SK-N-SH (cell line): ENCODE results near the gene ACTR8. TPM values are rescaled to one million over a fixed set of nuclear protein-coding genes. Genes with fewer than 3 reads are reported as not detected.
A peak's percentile ranks its signal among the peaks of the same experiment; 100 is the strongest.

Source experiments
- CTCF ChIA-PET: fragments of 300-600, 350-600 bp; formaldehyde crosslinking; extraction: SDS; loops from one replicate; lab custom pipeline; 2021; lab: Yijun Ruan, JAX
- POLR2A ChIA-PET: fragments of 350-600 bp; sonication (Branson Sonifier 250); formaldehyde crosslinking; extraction: SDS; loops from one replicate; lab custom pipeline; 2020; ENCODE audit warnings: antibody characterized with exemption, inconsistent platforms; lab: Yijun Ruan, JAX
- DNase-seq: peaks from one replicate; pipeline ENCODE4 v3.0.0; 2012
- H2AFZ ChIP-seq: fragments of 200-600 bp; sonication (generic); 2 replicates; pipeline ENCODE4 v1.8.1; 2016; ENCODE audit warnings: antibody characterized with exemption, mild to moderate bottlenecking, low read depth
- H3F3A ChIP-seq: fragments of 200-600 bp; sonication (generic); replicated peaks from 2 replicates; pipeline ENCODE3; 2016; ENCODE audit warnings: antibody characterized with exemption, mild to moderate bottlenecking; ENCODE audit not compliant: insufficient read depth
- H3K27ac ChIP-seq, 2 experiments: fragments of 200-500 bp in 1 of 2; fragments of 200-600 bp in 1 of 2; sonication (Bioruptor generic) in 1 of 2; sonication (generic), shearing (Covaris generic) in 1 of 2; 2 replicates each; pipeline versions ENCODE4 v1.5.1 to v1.6.1; 2014 to 2016; ENCODE audit warnings: low read depth in 2 of 2, inconsistent platforms in 1 of 2, low read length in 1 of 2, mild to moderate bottlenecking in 1 of 2, mixed read lengths in 1 of 2
- H3K27me3 ChIP-seq: fragments of 200-600 bp; sonication (generic), shearing (Covaris generic); 2 replicates; pipeline ENCODE4 v1.6.1; 2016; ENCODE audit warnings: mixed run types; ENCODE audit not compliant: insufficient read depth
- H3K36me3 ChIP-seq, 2 experiments: fragments of 200-500 bp in 1 of 2; fragments of 200-600 bp in 1 of 2; sonication (Bioruptor generic) in 1 of 2; sonication (generic) in 1 of 2; replicated peaks in 1 of 2; 2 replicates each; pipeline versions ENCODE3 to v1.5.1; 2014 to 2016; ENCODE audit warnings: low read length in 1 of 2, mild to moderate bottlenecking in 1 of 2; ENCODE audit not compliant: insufficient read depth in 2 of 2, control insufficient read depth in 1 of 2
- H3K4me1 ChIP-seq, 2 experiments: fragments of 200-500 bp in 1 of 2; fragments of 200-600 bp in 1 of 2; sonication (Bioruptor generic) in 1 of 2; sonication (generic), shearing (Covaris generic) in 1 of 2; 2 replicates each; pipeline versions ENCODE4 v1.5.1 to v1.6.1; 2014 to 2016; ENCODE audit warnings: low read depth in 1 of 2, low read length in 1 of 2, mixed run types in 1 of 2; ENCODE audit not compliant: insufficient read depth in 2 of 2, control insufficient read depth in 1 of 2
- H3K4me2 ChIP-seq: fragments of 200-600 bp; sonication (generic), shearing (Covaris generic); 2 replicates; pipeline ENCODE4 v1.6.1; 2017; ENCODE audit warnings: mixed run types
- H3K4me3 ChIP-seq, 2 experiments: fragments of 200-500 bp in 1 of 2; fragments of 200-600 bp in 1 of 2; sonication (Bioruptor generic) in 1 of 2; sonication (generic), shearing (Covaris generic) in 1 of 2; 2 replicates each; pipeline versions ENCODE4 v1.5.1 to v1.8.1; 2014 to 2016; ENCODE audit warnings: low read depth in 2 of 2, inconsistent platforms in 1 of 2, low read length in 1 of 2, mild to moderate bottlenecking in 1 of 2, mixed read lengths in 1 of 2, moderate library complexity in 1 of 2
- H3K79me2 ChIP-seq: fragments of 200-600 bp; sonication (generic); 2 replicates; pipeline ENCODE4 v1.8.1; 2017; ENCODE audit warnings: mild to moderate bottlenecking; ENCODE audit not compliant: insufficient read depth
- H3K9ac ChIP-seq: fragments of 200-600 bp; sonication (generic); 2 replicates; pipeline ENCODE4 v1.6.1; 2017; ENCODE audit warnings: mixed run types
- H3K9me2 ChIP-seq: fragments of 200-600 bp; sonication (generic); 2 replicates; pipeline ENCODE4 v1.6.1; 2017; ENCODE audit warnings: mixed run types
- H3K9me3 ChIP-seq: fragments of 200-600 bp; sonication (generic); 2 replicates; pipeline ENCODE4 v1.6.1; 2017; ENCODE audit warnings: mixed run types, mild to moderate bottlenecking, moderate library complexity
- H4K20me1 ChIP-seq: fragments of 200-600 bp; sonication (generic); 2 replicates; pipeline ENCODE4 v1.6.1; 2017; ENCODE audit warnings: mild to moderate bottlenecking, mixed run types; ENCODE audit not compliant: insufficient read depth
- ELF1 ChIP-seq: IDR thresholded peaks from 2 replicates; pipeline ENCODE4 v1.4.0; 2012
- EP300 ChIP-seq, 2 experiments: IDR thresholded peaks; 2 replicates each; pipeline versions ENCODE4 v1.4.0 to v1.6.1; 2012; ENCODE audit warnings: borderline replicate concordance in 1 of 2, low read depth in 1 of 2, low read length in 1 of 2
- EZH2phosphoT487 ChIP-seq: fragments of 200-600 bp; sonication (generic); IDR thresholded peaks from 2 replicates; pipeline ENCODE4 v1.6.1; 2017; ENCODE audit warnings: low read depth, mixed run types, mild to moderate bottlenecking, antibody characterized with exemption, moderate library complexity, borderline replicate concordance
- FOSL2 ChIP-seq: IDR thresholded peaks from 2 replicates; pipeline ENCODE4 v1.4.0; 2012; ENCODE audit warnings: low read depth, mild to moderate bottlenecking, moderate library complexity, borderline replicate concordance
- FOXJ3 ChIP-seq: sonication (generic); formaldehyde crosslinking; IDR thresholded peaks from 2 replicates; pipeline ENCODE4 v1.5.1; 2020; ENCODE audit warnings: mild to moderate bottlenecking, missing genetic modification reagents
- FOXM1 ChIP-seq: IDR thresholded peaks from 2 replicates; pipeline ENCODE4 v1.4.0; 2012; ENCODE audit warnings: low read depth, mild to moderate bottlenecking
- GATA2 ChIP-seq: sonication (generic); formaldehyde crosslinking; IDR thresholded peaks from 2 replicates; pipeline ENCODE4 v1.5.0; 2020; ENCODE audit warnings: mild to moderate bottlenecking, missing genetic modification reagents
- IRF3 ChIP-seq: fragments of 150-350 bp; IDR thresholded peaks from 2 replicates; pipeline ENCODE4 v1.6.1; 2016; ENCODE audit warnings: mild to moderate bottlenecking, low read depth, low read length
- JUND ChIP-seq: IDR thresholded peaks from 2 replicates; pipeline ENCODE4 v1.4.0; 2012
- MEF2A ChIP-seq: IDR thresholded peaks from 2 replicates; pipeline ENCODE4 v1.4.0; 2012; ENCODE audit warnings: low read depth, borderline replicate concordance
- MXI1 ChIP-seq: IDR thresholded peaks from 2 replicates; pipeline ENCODE4 v1.6.1; 2012; ENCODE audit warnings: mild to moderate bottlenecking, low read depth, low read length, improper control_type of control experiment
- PBX3 ChIP-seq: IDR thresholded peaks from 2 replicates; pipeline ENCODE4; 2012
- POLR2AphosphoS5 ChIP-seq: IDR thresholded peaks from 2 replicates; pipeline ENCODE4 v1.6.1; 2012; ENCODE audit warnings: low read depth, low read length
- RXRA ChIP-seq: IDR thresholded peaks from 2 replicates; pipeline ENCODE4 v1.4.0; 2012; ENCODE audit warnings: low read depth, mild to moderate bottlenecking, borderline replicate concordance
- SMC3 ChIP-seq: IDR thresholded peaks from 2 replicates; pipeline ENCODE4 v1.6.1; 2012; ENCODE audit warnings: low read depth, low read length, improper control_type of control experiment
- TCF12 ChIP-seq: IDR thresholded peaks from 2 replicates; pipeline ENCODE4 v1.4.0; 2012
- TEAD4 ChIP-seq: IDR thresholded peaks from 2 replicates; pipeline ENCODE4 v1.4.0; 2012; ENCODE audit warnings: mild to moderate bottlenecking, borderline replicate concordance; ENCODE audit not compliant: insufficient read depth
- USF1 ChIP-seq: IDR thresholded peaks from 2 replicates; pipeline ENCODE4 v1.4.0; 2012; ENCODE audit warnings: low read depth, borderline replicate concordance
- USF2 ChIP-seq: fragments of 150-350 bp; IDR thresholded peaks from 2 replicates; pipeline ENCODE4 v1.6.1; 2017; ENCODE audit warnings: antibody characterized with exemption, low read length, low read depth, borderline replicate concordance
- ZBTB33 ChIP-seq: IDR thresholded peaks from 2 replicates; pipeline ENCODE4 v1.4.0; 2012; ENCODE audit warnings: low read depth, borderline replicate concordance
- WGBS: methylation state at CpG from one replicate; pipeline ENCODE4 v1.1.6; 2017; ENCODE audit warnings: low lambda C conversion rate; 5-methylcytosine and 5-hydroxymethylcytosine counted together
- polyA plus RNA-seq, 3 experiments: library from polyadenylated mRNA; depleted of rRNA; stranded (reverse); fragments of >200 nt; gene quantifications; 2 replicates each; pipeline ENCODE4 v1.2.3, GENCODE V29; 2012

ACTR8 gene
- polyA plus RNA-seq, 1 of the 3 experiments (the other 2 are of a cell fraction) = 17.7 TPM

GRCh38 chr3:53899750-53900149, 17.8 kb upstream of the ACTR8 start:
- 45% methylated on average over 2 of the region's 2 CpGs for WGBS
- POLR2A ChIA-PET = no interaction called here
- peaks cover 8% of the 10 kb centered on the region; the same call in 1 of the 2 replicates for H3K27me3 ChIP-seq
- H3K4me3 ChIP-seq = no peak overlapping the region
- no peak for TF ChIP-seq EZH2phosphoT487
- no peak for TF ChIP-seq ELF1
- TF ChIP-seq FOXM1 = no peak
- no peak for TF ChIP-seq TCF12
- no peak for TF ChIP-seq IRF3
- TF ChIP-seq PBX3 = no peak
- no peak for TF ChIP-seq RXRA
- TF ChIP-seq TEAD4 = no peak
- TF ChIP-seq ZBTB33 = no peak
- TF ChIP-seq MEF2A = no peak
- TF ChIP-seq FOXJ3 (CRISPR knock-in tag) = no peak
- TF ChIP-seq SMC3 = no peak
- TF ChIP-seq GATA2 = no peak
- no peak for TF ChIP-seq FOSL2
- TF ChIP-seq, all 33 proteins: peak for 0
- no peak overlapping the region for H3K9ac ChIP-seq
- H3K27ac ChIP-seq = no peak overlapping the region
- H3K79me2 ChIP-seq = no peaks in the 10 kb centered on the region
- H3K9me3 ChIP-seq = no peaks in the 10 kb centered on the region
- no peak overlapping the region; the same call in 1 of the 2 replicates for H2AFZ ChIP-seq
- DNase-seq = no peak
- H4K20me1 ChIP-seq = no peaks in the 10 kb centered on the region
- H3K36me3 ChIP-seq = no peaks in the 10 kb centered on the region
- CTCF ChIA-PET = interaction anchor here (0.9 kb wide), 1 partner anchor 38 kb away, joined by 4 read pairs; no protein-coding TSS in a partner anchor
- H3K4me2 ChIP-seq = no peak overlapping the region
- H3K9me2 ChIP-seq = no peaks in the 10 kb centered on the region
- H3K4me1 ChIP-seq = no peaks in the 10 kb centered on the region
- no peaks in the 10 kb centered on the region for H3F3A ChIP-seq

GRCh38 chr3:53892286-53892637, 10.3 kb upstream of the ACTR8 start:
- peak overlapping the region; percentile 78 to 81 for H3K27ac ChIP-seq
- H3K4me2 ChIP-seq = peak overlapping the region; percentile 85
- peaks cover 0 to 14% of the 10 kb centered on the region in 2 experiments; a peak in 2 of 4 replicates for H3K4me1 ChIP-seq
- ChIA-PET CTCF (interaction anchor here (1.1 to 1.2 kb wide), 2 partner anchors 46 to 517 kb away, joined by 3 to 5 read pairs; no protein-coding TSS in a partner anchor), POLR2A (interaction anchor here (0.9 to 1.6 kb wide), 4 partner anchors 11 to 545 kb away, joined by 3 to 8 read pairs (median 4); partner anchors contain the start of genes ACTR8 and DCP1A)
- H3K27me3 ChIP-seq = 0 out of 2 replicates have a peak, but pooled peaks cover 3% of the 10 kb centered on the region
- WGBS = 53% methylated on average over 4 of the region's 4 CpGs
- peaks cover 7% of the 10 kb centered on the region for H3F3A ChIP-seq
- peaks cover 41% of the 10 kb centered on the region for H3K79me2 ChIP-seq
- peak overlapping the region; percentile 88 to 100 for H3K4me3 ChIP-seq
- H2AFZ ChIP-seq = peak overlapping the region; percentile 87
- no peaks in the 10 kb centered on the region for H3K9me2 ChIP-seq
- no peaks in the 10 kb centered on the region for H4K20me1 ChIP-seq
- H3K9me3 ChIP-seq = no peaks in the 10 kb centered on the region
- peak overlapping the region; percentile 56 for H3K9ac ChIP-seq
- peaks cover 7% of the 10 kb centered on the region in 2 experiments for H3K36me3 ChIP-seq
- DNase-seq = no peak
- TF ChIP-seq EZH2phosphoT487 = no peak
- no peak for TF ChIP-seq FOSL2
- no peak for TF ChIP-seq RXRA
- no peak for TF ChIP-seq POLR2AphosphoS5
- no peak for TF ChIP-seq JUND
- no peak for TF ChIP-seq ELF1
- TF ChIP-seq PBX3 = no peak
- TF ChIP-seq EP300 (IDR thresholded peaks at IDR 0.05; ENCODE audit: borderline replicate concordance in 1 of 2, low read depth in 1 of 2, low read length in 1 of 2) = no peak
- no peak for TF ChIP-seq USF2
- no peak; the same call in 1 of the 2 replicates for TF ChIP-seq MXI1
- TF ChIP-seq USF1 = no peak
- no peak for TF ChIP-seq MEF2A
- TF ChIP-seq FOXJ3 (CRISPR knock-in tag) = no peak
